ENCODE data around the gene LIME1.

Gene LIME1

GRCh38 chr20:63737945-63738686 is 1.7 kb downstream of the LIME1 start:
- DNase-seq (ENCODE audit: low read depth) = no peak

GRCh38 chr20:63738687-63739129 is 2.2 kb downstream of the LIME1 start:
- DNase-seq (ENCODE audit: low read depth) = no peak

- DNase-seq (ENCODE audit: low read depth) = peak; percentile 67
Observed at GRCh38 chr20:63739130-63740069, 2.9 kb downstream of the LIME1 start, which contains the start of gene SLC2A4RG. TSS of gene SLC2A4RG (plus strand) at chr20:63739776. CDS start at chr20:63739913, 137 bp downstream.

GRCh38 chr20:63740070-63740626 is 3.7 kb downstream of the LIME1 start:
- DNase-seq (ENCODE audit: low read depth) = no peak

- peak; percentile 91 for DNase-seq (ENCODE audit: low read depth)
Observed at GRCh38 chr20:63740627-63741353, 4.3 kb downstream of the LIME1 start.

GRCh38 chr20:63741354-63741675 is 4.9 kb downstream of the LIME1 start:
- no peak for DNase-seq (ENCODE audit: low read depth)

- no peak for DNase-seq (ENCODE audit: low read depth)
Observed at GRCh38 chr20:63741676-63742380, 5.4 kb downstream of the LIME1 start.

GRCh38 chr20:63742381-63743024 is 6.0 kb downstream of the LIME1 start:
- no peak for DNase-seq (ENCODE audit: low read depth)

GRCh38 chr20:63743210-63743970 is 6.9 kb downstream of the LIME1 start:
- no peak for DNase-seq (ENCODE audit: low read depth)

GRCh38 chr20:63744158-63744557 is 7.7 kb downstream of the LIME1 start:
- DNase-seq (ENCODE audit: low read depth) = no peak

- no peak for DNase-seq (ENCODE audit: low read depth)
Observed at GRCh38 chr20:63744574-63745423, 8.3 kb downstream of the LIME1 start.

GRCh38 chr20:63745424-63745805 is 9.0 kb downstream of the LIME1 start:
- no peak for DNase-seq (ENCODE audit: low read depth)

- no peak for DNase-seq (ENCODE audit: low read depth)
Observed at GRCh38 chr20:63745961-63746731, 9.7 kb downstream of the LIME1 start.

- DNase-seq (ENCODE audit: low read depth) = no peak
Observed at GRCh38 chr20:63746751-63747315, 10.4 kb downstream of the LIME1 start.

GRCh38 chr20:63747622-63748069 is 11.2 kb downstream of the LIME1 start:
- DNase-seq (ENCODE audit: low read depth) = no peak

GRCh38 chr20:63748070-63748933 is 11.8 kb downstream of the LIME1 start:
- DNase-seq (ENCODE audit: low read depth) = no peak

- no peak for DNase-seq (ENCODE audit: low read depth)
Observed at GRCh38 chr20:63748934-63749270, 12.4 kb downstream of the LIME1 start.
